Activated CD4-positive, alpha-beta T cell treated with anti-CD3 and anti-CD28 coated beads, Interleukin-2, amount 10 ng/mL, durations not matched to agents 24 days and 14 days (primary cell): ENCODE data around the gene PTGIS. TPM values are rescaled to one million over a fixed set of nuclear protein-coding genes. Genes with fewer than 3 reads are reported as not detected.

ENCODE experiments used
- DNase-seq: peaks from one replicate; pipeline ENCODE4 v3.0.0; 2022
- H3K27ac Mint-ChIP-seq: one replicate; pipeline ENCODE4 v1.8.0; 2022; ENCODE audit warnings: mild to moderate bottlenecking, mixed read lengths
- H3K27me3 Mint-ChIP-seq: one replicate; pipeline ENCODE4 v1.8.0; 2022; ENCODE audit warnings: mixed read lengths
- H3K36me3 Mint-ChIP-seq: one replicate; pipeline ENCODE4 v1.8.0; 2022; ENCODE audit warnings: low read depth, mild to moderate bottlenecking, mixed read lengths
- H3K4me1 Mint-ChIP-seq: one replicate; pipeline ENCODE4 v1.8.0; 2021; ENCODE audit warnings: mixed read lengths
- H3K4me3 Mint-ChIP-seq: one replicate; pipeline ENCODE4 v1.8.0; 2022; ENCODE audit warnings: mild to moderate bottlenecking, moderate library complexity, mixed read lengths
- H3K9me3 Mint-ChIP-seq: one replicate; pipeline ENCODE4 v1.8.0; 2021; ENCODE audit warnings: mixed read lengths
- intact Hi-C: fragments of 100-400 bp; cut with micrococcal nuclease; formaldehyde crosslinking; loops from one replicate; pipeline ENCODE4 v1.15.1; 2023
- total RNA-seq: library from RNA; stranded (reverse); gene quantifications from 2 replicates; pipeline ENCODE4 v1.2.3, GENCODE V29; 2022

The PTGIS gene
- total RNA-seq, 1 donor from 2014 or later = 51.7 TPM

- no peak for DNase-seq
- peaks cover 48% of the 10 kb centered on the region for H3K4me1 Mint-ChIP-seq
- intact Hi-C loops = loop anchor here (5.0 kb wide), 2 partner anchors 262 to 283 kb away; partner anchors contain the start of gene ZNFX1
- H3K27ac Mint-ChIP-seq = no peak overlapping the region
- peaks cover 54% of the 10 kb centered on the region for H3K36me3 Mint-ChIP-seq
- H3K27me3 Mint-ChIP-seq = peaks cover 2% of the 10 kb centered on the region
- H3K9me3 Mint-ChIP-seq = no peaks in the 10 kb centered on the region
- no peak overlapping the region for H3K4me3 Mint-ChIP-seq
Observed at GRCh38 chr20:49538950-49539349, 29.0 kb downstream of the PTGIS start.

GRCh38 chr20:49534255-49534712, 33.7 kb downstream of the PTGIS start:
- H3K9me3 Mint-ChIP-seq = no peaks in the 10 kb centered on the region
- intact Hi-C loops = loop anchor here (1.0 kb wide), 1 partner anchor 200 kb away; no protein-coding TSS in a partner anchor
- H3K27me3 Mint-ChIP-seq = peaks cover 9% of the 10 kb centered on the region
- peaks cover 24% of the 10 kb centered on the region for H3K4me1 Mint-ChIP-seq
- H3K36me3 Mint-ChIP-seq = peaks cover 27% of the 10 kb centered on the region
- H3K4me3 Mint-ChIP-seq = peak overlapping the region; percentile 25
- peak; percentile 91 for DNase-seq
- H3K27ac Mint-ChIP-seq = peak overlapping the region; percentile 89

GRCh38 chr20:49532285-49532946, 35.5 kb downstream of the PTGIS start:
- intact Hi-C loops = no loop called here
- DNase-seq = no peak
- H3K9me3 Mint-ChIP-seq = no peaks in the 10 kb centered on the region

GRCh38 chr20:49529470-49529869, 38.5 kb downstream of the PTGIS start:
- intact Hi-C loops = no loop called here
- Mint-ChIP-seq H3K27me3 (peaks cover 11% of the 10 kb centered on the region), H3K27ac (no peak overlapping the region), H3K4me3 (no peak overlapping the region), H3K9me3 (no peaks in the 10 kb centered on the region), H3K36me3 (peaks cover 21% of the 10 kb centered on the region), H3K4me1 (peaks cover 6% of the 10 kb centered on the region)
- DNase-seq = no peak

More at GRCh38 chr20:49532285-49532946, 35.5 kb downstream of the PTGIS start:
- H3K4me1 Mint-ChIP-seq = peaks cover 24% of the 10 kb centered on the region
- H3K27me3 Mint-ChIP-seq = peaks cover 11% of the 10 kb centered on the region
- no peak overlapping the region for H3K4me3 Mint-ChIP-seq
- no peak overlapping the region for H3K27ac Mint-ChIP-seq
- H3K36me3 Mint-ChIP-seq = peaks cover 18% of the 10 kb centered on the region

GRCh38 chr20:49526568-49526967, 41.4 kb downstream of the PTGIS start:
- intact Hi-C loops = no loop called here
- H3K4me1 Mint-ChIP-seq = no peaks in the 10 kb centered on the region
- no peak for DNase-seq
- H3K36me3 Mint-ChIP-seq = peaks cover 25% of the 10 kb centered on the region
- no peak overlapping the region for H3K27ac Mint-ChIP-seq
- no peak overlapping the region for H3K4me3 Mint-ChIP-seq
- H3K27me3 Mint-ChIP-seq = peaks cover 18% of the 10 kb centered on the region
- H3K9me3 Mint-ChIP-seq = no peaks in the 10 kb centered on the region

- peaks cover 25% of the 10 kb centered on the region for H3K36me3 Mint-ChIP-seq
- H3K4me1 Mint-ChIP-seq = no peaks in the 10 kb centered on the region
Observed at GRCh38 chr20:49526056-49526455, 41.9 kb downstream of the PTGIS start.

GRCh38 chr20:49523767-49524360, 44.1 kb downstream of the PTGIS start:
- Mint-ChIP-seq H3K9me3 (no peaks in the 10 kb centered on the region), H3K27me3 (peaks cover 15% of the 10 kb centered on the region), H3K27ac (no peak overlapping the region), H3K36me3 (peaks cover 20% of the 10 kb centered on the region), H3K4me1 (peaks cover 3% of the 10 kb centered on the region), H3K4me3 (no peak overlapping the region)
- intact Hi-C loops = no loop called here
- no peak for DNase-seq

More at GRCh38 chr20:49526056-49526455, 41.9 kb downstream of the PTGIS start:
- Mint-ChIP-seq H3K27ac (no peak overlapping the region), H3K4me3 (no peak overlapping the region), H3K27me3 (peaks cover 17% of the 10 kb centered on the region), H3K9me3 (no peaks in the 10 kb centered on the region)
- DNase-seq = no peak
- intact Hi-C loops = no loop called here

- H3K9me3 Mint-ChIP-seq = no peaks in the 10 kb centered on the region
- intact Hi-C loops = no loop called here
Observed at GRCh38 chr20:49521356-49521755, 46.6 kb downstream of the PTGIS start.

GRCh38 chr20:49519777-49520359, 48.1 kb downstream of the PTGIS start:
- intact Hi-C loops = no loop called here
- peaks cover 15% of the 10 kb centered on the region for H3K36me3 Mint-ChIP-seq
- H3K4me3 Mint-ChIP-seq = no peak overlapping the region
- no peak overlapping the region for H3K27ac Mint-ChIP-seq
- DNase-seq = no peak
- no peaks in the 10 kb centered on the region for H3K9me3 Mint-ChIP-seq
- peaks cover 3% of the 10 kb centered on the region for H3K4me1 Mint-ChIP-seq
- H3K27me3 Mint-ChIP-seq = peaks cover 16% of the 10 kb centered on the region

More at GRCh38 chr20:49521356-49521755, 46.6 kb downstream of the PTGIS start:
- Mint-ChIP-seq H3K27ac (no peak overlapping the region), H3K4me1 (peaks cover 3% of the 10 kb centered on the region), H3K36me3 (peaks cover 19% of the 10 kb centered on the region), H3K27me3 (peaks cover 13% of the 10 kb centered on the region), H3K4me3 (no peak overlapping the region)
- no peak for DNase-seq

- peaks cover 12% of the 10 kb centered on the region for H3K36me3 Mint-ChIP-seq
- intact Hi-C loops = no loop called here
- no peak for DNase-seq
- no peaks in the 10 kb centered on the region for H3K9me3 Mint-ChIP-seq
- H3K4me1 Mint-ChIP-seq = peaks cover 3% of the 10 kb centered on the region
- H3K27ac Mint-ChIP-seq = no peak overlapping the region
- H3K4me3 Mint-ChIP-seq = no peak overlapping the region
- peaks cover 20% of the 10 kb centered on the region for H3K27me3 Mint-ChIP-seq
Observed at GRCh38 chr20:49519212-49519712, 48.7 kb downstream of the PTGIS start.

GRCh38 chr20:49518576-49518975, 49.4 kb downstream of the PTGIS start:
- H3K27ac Mint-ChIP-seq = no peak overlapping the region
- no peak overlapping the region for H3K4me3 Mint-ChIP-seq
- intact Hi-C loops = no loop called here
- peaks cover 10% of the 10 kb centered on the region for H3K36me3 Mint-ChIP-seq
- H3K27me3 Mint-ChIP-seq = peaks cover 20% of the 10 kb centered on the region
- peaks cover 3% of the 10 kb centered on the region for H3K4me1 Mint-ChIP-seq
- no peaks in the 10 kb centered on the region for H3K9me3 Mint-ChIP-seq
- no peak for DNase-seq

GRCh38 chr20:49517805-49518100, 50.2 kb downstream of the PTGIS start:
- H3K27me3 Mint-ChIP-seq = peaks cover 20% of the 10 kb centered on the region
- H3K9me3 Mint-ChIP-seq = no peaks in the 10 kb centered on the region
- intact Hi-C loops = no loop called here
- H3K36me3 Mint-ChIP-seq = peaks cover 6% of the 10 kb centered on the region
- H3K27ac Mint-ChIP-seq = no peak overlapping the region
- peaks cover 3% of the 10 kb centered on the region for H3K4me1 Mint-ChIP-seq
- DNase-seq = no peak
- no peak overlapping the region for H3K4me3 Mint-ChIP-seq

GRCh38 chr20:49516916-49517804, 50.8 kb downstream of the PTGIS start:
- Mint-ChIP-seq H3K4me3 (no peak overlapping the region), H3K27ac (no peak overlapping the region), H3K4me1 (peaks cover 3% of the 10 kb centered on the region), H3K9me3 (no peaks in the 10 kb centered on the region), H3K36me3 (peaks cover 2% of the 10 kb centered on the region), H3K27me3 (peaks cover 16% of the 10 kb centered on the region)
- DNase-seq = no peak
- intact Hi-C loops = no loop called here
